K562 (cell line): ENCODE measurements around the gene DRD2. TPM values are rescaled to one million over a fixed set of nuclear protein-coding genes. Genes with fewer than 3 reads are reported as not detected.

ENCODE experiments used
- ATAC-seq: fragments of 200-7000 bp; cut with Tn5 transposase; 3 replicates; pipeline ENCODE4 v1.9.1; 2020; ENCODE audit warnings: moderate library complexity
- BruUV-seq: library from RNA; stranded (reverse); fragments of 400-500 nt; replicated peaks from 2 replicates; lab custom pipeline; 2021; lab: Mats Ljungman, UMichigan
- CTCF ChIA-PET: fragments of 300-600 bp; formaldehyde crosslinking; extraction: SDS; loops from one replicate; lab custom pipeline; 2021; ENCODE audit warnings: low intra/inter-chr PET ratio; lab: Yijun Ruan, JAX
- POLR2A ChIA-PET: fragments of 300-600, 350-650 bp; sonication (Branson Sonifier 250); formaldehyde crosslinking; extraction: SDS; loops from one replicate; lab custom pipeline; 2021; ENCODE audit warnings: antibody characterized with exemption, inconsistent platforms; lab: Yijun Ruan, JAX
- DNase-seq, 4 experiments: peaks; one replicate each; pipeline versions ENCODE4 v3.0.0 to v3.0.0-alpha.2; 2011 to 2018; ENCODE audit warnings: low spot score in 3 of 4, mixed read lengths in 3 of 4; ENCODE audit errors: extremely low read depth in 1 of 4
- FAIRE-seq: peaks from 2 replicates; lab custom pipeline; 2011; peaks lifted over from hg19 to GRCh38; lab: Jason Lieb, UNC
- H2AFZ ChIP-seq: 2 replicates; pipeline ENCODE4 v1.6.0; 2011; ENCODE audit warnings: low read depth, low read length, control low read depth, inconsistent platforms
- H3K27ac ChIP-seq: fragments of 200-600 bp; 3 replicates; pipeline ENCODE4 v1.8.0; 2011; ENCODE audit warnings: low read depth, mild to moderate bottlenecking, control low read depth, inconsistent platforms, low read length, moderate library complexity, mixed read lengths; ENCODE audit errors: extremely low read depth
- H3K27me3 ChIP-seq, 2 experiments: fragments of 300-600 bp in 1 of 2; 2 replicates in 1 of 2; 3 replicates in 1 of 2; pipeline versions ENCODE4 v1.6.0 to v1.8.0; 2011; ENCODE audit warnings: inconsistent platforms in 2 of 2, low read length in 2 of 2, mild to moderate bottlenecking in 1 of 2, mixed read lengths in 1 of 2, moderate library complexity in 1 of 2; ENCODE audit not compliant: control insufficient read depth in 2 of 2, insufficient read depth in 2 of 2
- H3K36me3 ChIP-seq: fragments of 300-600 bp; 3 replicates; pipeline ENCODE4 v1.8.0; 2011; ENCODE audit warnings: mild to moderate bottlenecking, low read length, inconsistent platforms; ENCODE audit not compliant: control insufficient read depth, insufficient read depth
- H3K4me1 ChIP-seq, 2 experiments: fragments of 200-600 bp in 1 of 2; replicated peaks in 1 of 2; 2 replicates in 1 of 2; 3 replicates in 1 of 2; pipeline versions ENCODE4 v1.5.1 to v1.8.0; 2011; ENCODE audit warnings: inconsistent platforms in 2 of 2, low read length in 2 of 2, mild to moderate bottlenecking in 1 of 2, mixed read lengths in 1 of 2, moderate library complexity in 1 of 2; ENCODE audit not compliant: control insufficient read depth in 2 of 2, insufficient read depth in 2 of 2
- H3K4me2 ChIP-seq: 2 replicates; pipeline ENCODE4 v1.6.1; 2011; ENCODE audit warnings: low read length, control low read depth, inconsistent platforms, mixed read lengths; ENCODE audit not compliant: insufficient read depth
- H3K4me3 ChIP-seq: fragments of 200-600 bp; sonication (generic), shearing (Covaris generic); 2 replicates; pipeline ENCODE4 v1.5.1; 2016; ENCODE audit warnings: control low read depth, inconsistent platforms
- H3K79me2 ChIP-seq: fragments of 200-600 bp; 3 replicates; pipeline ENCODE4 v1.8.0; 2011; ENCODE audit warnings: low read length, inconsistent platforms; ENCODE audit not compliant: control insufficient read depth, insufficient read depth
- H3K9ac ChIP-seq, 2 experiments: 2 replicates each; pipeline versions ENCODE4 v1.6.0 to v1.6.1; 2011; ENCODE audit warnings: low read depth in 2 of 2, low read length in 2 of 2, control low read depth in 1 of 2, inconsistent platforms in 1 of 2, mild to moderate bottlenecking in 1 of 2, mixed read lengths in 1 of 2; ENCODE audit not compliant: insufficient read depth in 1 of 2
- H3K9me1 ChIP-seq: one replicate; pipeline ENCODE4 v1.6.0; 2011; ENCODE audit warnings: inconsistent platforms, mild to moderate bottlenecking, low read length, moderate library complexity; ENCODE audit not compliant: control insufficient read depth, insufficient read depth
- H3K9me3 ChIP-seq: replicated peaks from 2 replicates; pipeline ENCODE4 v1.5.1; 2011; ENCODE audit warnings: low read depth, low read length, inconsistent platforms; ENCODE audit not compliant: control insufficient read depth, insufficient read depth
- H4K20me1 ChIP-seq: replicated peaks from 2 replicates; pipeline ENCODE4 v1.6.1; 2011; ENCODE audit warnings: low read length, inconsistent platforms, mixed read lengths; ENCODE audit not compliant: control insufficient read depth, insufficient read depth
- CBX2 ChIP-seq: fragments of 200-600 bp; sonication (generic); IDR thresholded peaks from one replicate; pipeline ENCODE4 v1.6.1; 2012; ENCODE audit warnings: mild to moderate bottlenecking, low read length, inconsistent platforms; ENCODE audit not compliant: insufficient read depth, poor library complexity, severe bottlenecking
- CREB1 ChIP-seq, 2 experiments: sonication (generic) in 1 of 2; formaldehyde crosslinking in 1 of 2; IDR thresholded peaks; 2 replicates each; pipeline versions ENCODE4 v1.6.1 to v1.8.0; 2012 to 2022; ENCODE audit warnings: inconsistent platforms in 1 of 2, mild to moderate bottlenecking in 1 of 2, missing genetic modification reagents in 1 of 2, moderate library complexity in 1 of 2
- GTF3C2 ChIP-seq: IDR thresholded peaks from 3 replicates; pipeline ENCODE4 v1.6.1; 2011; ENCODE audit warnings: borderline replicate concordance, mild to moderate bottlenecking, moderate library complexity; ENCODE audit not compliant: insufficient read length; ENCODE audit errors: extremely low read depth
- SIN3A ChIP-seq, 2 experiments: fragments of 150-350 bp in 1 of 2; IDR thresholded peaks; 2 replicates each; pipeline ENCODE4 v1.6.1; 2011 to 2016; ENCODE audit warnings: borderline replicate concordance in 2 of 2, low read depth in 2 of 2, low read length in 2 of 2, mild to moderate bottlenecking in 2 of 2, moderate library complexity in 2 of 2; ENCODE audit not compliant: control insufficient read depth in 1 of 2
- WGBS: fragments of 100-300 bp; shearing (Covaris generic); methylation state at CpG from one replicate; pipeline ENCODE4 v1.1.6; 2016; ENCODE audit warnings: low coverage, mixed read lengths; ENCODE audit not compliant: insufficient coverage; ENCODE audit errors: missing lambda C conversion rate; 5-methylcytosine and 5-hydroxymethylcytosine counted together
- in situ Hi-C: fragments of 300-500 bp; cut with MboI; formaldehyde crosslinking; loops from 4 replicates; pipeline ENCODE4 v1.15.0; 2018; ENCODE audit warnings: inconsistent platforms, mixed read lengths
- intact Hi-C: fragments of 100-400 bp; cut with micrococcal nuclease; formaldehyde crosslinking; loops from 2 replicates; pipeline ENCODE4 v1.14.2; 2022
- polyA plus RNA-seq, 8 experiments: library from polyadenylated mRNA; depleted of rRNA in 4 of 8; stranded (reverse) in 5 of 8; unstranded in 3 of 8; fragments of >200 nt; fragmentation: Nextera tagmentation in 2 of 8; fragmentation: Illumina TruSeq in 1 of 8; extraction: Ambion mirVana in 2 of 8; extraction: Trizol in 1 of 8; gene quantifications; 2 replicates each; pipeline versions ENCODE4 v1.2.1 to v1.2.3, GENCODE V29; 2011 to 2014; ENCODE audit warnings: inconsistent platforms in 1 of 8, missing spikeins in 1 of 8
- total RNA-seq, 7 experiments: library from RNA; depleted of rRNA in 6 of 7; stranded (reverse); fragments of >200 nt in 6 of 7; fragmentation: Illumina TruSeq in 2 of 7; extraction: Trizol in 2 of 7; gene quantifications; 2 replicates each; pipeline versions ENCODE4 v1.2.1 to v1.2.3, GENCODE V29; 2011 to 2021; ENCODE audit warnings: low replicate concordance in 1 of 7
- TF ChIP-seq, protein P1 (sequence below): sonication (generic); formaldehyde crosslinking; IDR thresholded peaks from 2 replicates; pipeline ENCODE4 v1.8.1; 2023; ENCODE audit warnings: mild to moderate bottlenecking, missing genetic modification reagents

Gene DRD2
- total and polyA plus RNA-seq, 9 of the 15 experiments (the other 6 are each of a cell fraction or from before 2014, with no cell fraction given): not detected

DNA sequence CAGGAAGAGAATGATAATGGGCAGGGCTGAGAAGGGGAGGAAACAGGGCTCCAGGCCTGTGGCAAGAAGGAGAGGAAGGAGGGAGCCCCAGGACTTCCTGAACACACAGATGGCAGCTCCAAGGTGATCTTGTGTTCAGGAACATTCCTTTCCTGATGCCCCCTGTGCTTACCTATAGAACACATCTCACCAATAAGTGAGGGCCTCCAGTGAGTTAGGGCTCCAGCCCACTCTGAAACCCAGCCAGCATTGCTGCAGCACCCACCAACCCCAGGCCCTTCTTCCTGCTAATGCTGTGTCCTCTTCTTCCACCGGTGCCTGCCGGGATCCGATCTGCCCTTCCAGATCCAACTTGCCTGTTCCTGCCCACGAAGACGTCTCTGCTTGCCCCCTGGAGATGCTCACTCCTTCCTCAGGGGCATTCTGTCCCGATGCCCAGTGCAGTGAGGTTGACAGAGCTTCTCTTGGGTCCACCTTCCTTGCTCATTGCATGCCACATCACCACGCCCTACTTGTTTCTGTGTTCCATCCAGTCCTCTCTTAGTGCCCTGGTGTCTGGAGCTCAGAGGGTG is 70.3 kb downstream of the DRD2 start (continued):
- TF ChIP-seq GTF3C2 (no peak), CBX2 (no peak)
- TF ChIP-seq, protein P1, sequence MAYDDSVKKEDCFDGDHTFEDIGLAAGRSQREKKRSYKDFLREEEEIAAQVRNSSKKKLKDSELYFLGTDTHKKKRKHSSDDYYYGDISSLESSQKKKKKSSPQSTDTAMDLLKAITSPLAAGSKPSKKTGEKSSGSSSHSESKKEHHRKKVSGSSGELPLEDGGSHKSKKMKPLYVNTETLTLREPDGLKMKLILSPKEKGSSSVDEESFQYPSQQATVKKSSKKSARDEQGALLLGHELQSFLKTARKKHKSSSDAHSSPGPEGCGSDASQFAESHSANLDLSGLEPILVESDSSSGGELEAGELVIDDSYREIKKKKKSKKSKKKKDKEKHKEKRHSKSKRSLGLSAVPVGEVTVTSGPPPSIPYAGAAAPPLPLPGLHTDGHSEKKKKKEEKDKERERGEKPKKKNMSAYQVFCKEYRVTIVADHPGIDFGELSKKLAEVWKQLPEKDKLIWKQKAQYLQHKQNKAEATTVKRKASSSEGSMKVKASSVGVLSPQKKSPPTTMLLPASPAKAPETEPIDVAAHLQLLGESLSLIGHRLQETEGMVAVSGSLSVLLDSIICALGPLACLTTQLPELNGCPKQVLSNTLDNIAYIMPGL (CRISPR knock-in tag): no peak

DNA sequence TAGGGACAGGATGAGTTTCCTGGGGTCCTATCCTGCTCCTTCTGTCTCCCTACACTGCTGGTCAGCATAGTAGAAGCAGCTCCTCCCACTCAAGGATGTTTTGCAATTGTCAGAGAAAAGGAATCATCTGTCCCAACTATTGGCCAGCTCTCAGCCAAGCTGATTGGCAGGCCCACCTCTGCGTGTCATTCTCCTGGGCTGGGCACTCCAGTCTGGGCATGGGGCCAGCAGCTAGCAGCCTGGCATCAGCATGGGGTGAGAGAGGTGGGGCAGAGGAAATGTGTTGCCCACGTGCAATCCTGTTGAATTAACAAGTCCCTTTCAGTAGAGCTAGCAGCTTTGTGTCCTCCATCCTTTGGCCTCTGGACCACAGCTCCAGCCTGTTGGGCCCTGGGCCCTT is 73.5 kb downstream of the DRD2 start:
- Histone ChIP-seq H3K4me1 (0 out of 5 replicates have a peak, but pooled peaks cover 0 to 5% of the 10 kb centered on the region in 2 experiments), H3K27ac (no peak overlapping the region), H2AFZ (no peak overlapping the region), H4K20me1 (peaks cover 7% of the 10 kb centered on the region; the same call in 1 of the 2 replicates), H3K9me1 (no peaks in the 10 kb centered on the region), H3K4me2 (no peak overlapping the region), H3K4me3 (no peak overlapping the region), H3K79me2 (no peaks in the 10 kb centered on the region), H3K27me3 (peaks cover 3 to 55% of the 10 kb centered on the region in 2 experiments; a peak in 4 of 5 replicates), H3K9me3 (no peaks in the 10 kb centered on the region), H3K9ac (no peak overlapping the region), H3K36me3 (no peaks in the 10 kb centered on the region)
- intact Hi-C loops: no loop called here
- in situ Hi-C loops: no loop called here
- no peak for ATAC-seq
- CTCF ChIA-PET: no interaction called here
- POLR2A ChIA-PET: no interaction called here
- FAIRE-seq: no peak
- BruUV-seq: no TSS peak
- WGBS: 0% methylated on average over 2 of the region's 2 CpGs
- DNase-seq: no peak
- TF ChIP-seq SIN3A (IDR thresholded peaks at IDR 0.05; ENCODE audit: borderline replicate concordance in 2 of 2, control insufficient read depth in 1 of 2, low read depth in 2 of 2, low read length in 2 of 2) (no peak), CREB1 (IDR thresholded peaks at IDR 0.05) (no peak), CREB1 (CRISPR knock-in tag; IDR thresholded peaks at IDR 0.05) (no peak)
